HEK293 (cell line): ENCODE data around the gene NDUFS7.

Source experiments
- EGR2 ChIP-seq: fragments of 450-650 bp; formaldehyde crosslinking; IDR thresholded peaks from 2 replicates; pipeline ENCODE4 v1.5.1; 2016; ENCODE audit warnings: low read depth, missing biosample characterization, missing genetic modification characterization
- GLIS1 ChIP-seq: fragments of 450-650 bp; formaldehyde crosslinking; IDR thresholded peaks from 2 replicates; pipeline ENCODE4 v1.5.1; 2016; ENCODE audit warnings: missing biosample characterization, missing genetic modification characterization
- PRDM1 ChIP-seq: fragments of 450-650 bp; formaldehyde crosslinking; IDR thresholded peaks from 2 replicates; pipeline ENCODE4; 2016; ENCODE audit warnings: missing biosample characterization, missing genetic modification characterization
- RBAK ChIP-seq: fragments of 450-650 bp; formaldehyde crosslinking; IDR thresholded peaks from 2 replicates; pipeline ENCODE4 v1.5.1; 2016; ENCODE audit warnings: missing biosample characterization, missing genetic modification characterization
- ZBTB1 ChIP-seq: fragments of 450-650 bp; formaldehyde crosslinking; IDR thresholded peaks from 2 replicates; pipeline ENCODE4 v1.5.1; 2016; ENCODE audit warnings: missing biosample characterization, missing genetic modification characterization
- ZNF274 ChIP-seq, 2 experiments: fragments of 200-500 bp in 1 of 2; fragments of 450-650 bp in 1 of 2; sonication (Bioruptor generic) in 1 of 2; formaldehyde crosslinking in 1 of 2; IDR thresholded peaks; 2 replicates each; pipeline versions ENCODE4 v1.5.1 to v1.6.1; 2014 to 2016; ENCODE audit warnings: borderline replicate concordance in 1 of 2, inconsistent platforms in 1 of 2, low read length in 1 of 2, missing biosample characterization in 1 of 2, missing genetic modification characterization in 1 of 2
- ZNF416 ChIP-seq: fragments of 450-650 bp; formaldehyde crosslinking; IDR thresholded peaks from 2 replicates; pipeline ENCODE4 v1.5.1; 2016; ENCODE audit warnings: missing biosample characterization, missing genetic modification characterization
- ZNF610 ChIP-seq: fragments of 450-650 bp; formaldehyde crosslinking; IDR thresholded peaks from 2 replicates; pipeline ENCODE4 v1.5.1; 2016; ENCODE audit warnings: missing biosample characterization, missing genetic modification characterization, borderline replicate concordance
- ZSCAN16 ChIP-seq: fragments of 450-650 bp; formaldehyde crosslinking; IDR thresholded peaks from 2 replicates; pipeline ENCODE4 v1.5.1; 2016; ENCODE audit warnings: missing biosample characterization, missing genetic modification characterization
- TF ChIP-seq, protein P1 (sequence below): fragments of 450-650 bp; formaldehyde crosslinking; IDR thresholded peaks from 2 replicates; pipeline ENCODE4 v1.5.1; 2016; ENCODE audit warnings: missing biosample characterization, missing genetic modification characterization
- TF ChIP-seq, protein P2 (sequence below): fragments of 450-650 bp; formaldehyde crosslinking; IDR thresholded peaks from 2 replicates; pipeline ENCODE4 v1.5.1; 2016; ENCODE audit warnings: missing biosample characterization, missing genetic modification characterization, low read depth
- TF ChIP-seq, protein P3 (sequence below): fragments of 450-650 bp; formaldehyde crosslinking; IDR thresholded peaks from 2 replicates; pipeline ENCODE4 v1.5.1; 2016; ENCODE audit warnings: missing biosample characterization, missing genetic modification characterization
- TF ChIP-seq, protein P4 (sequence below): fragments of 450-650 bp; formaldehyde crosslinking; IDR thresholded peaks from 2 replicates; pipeline ENCODE4 v1.5.1; 2017; ENCODE audit warnings: missing biosample characterization, mild to moderate bottlenecking, missing genetic modification characterization, moderate library complexity
- TF ChIP-seq, protein P5 (sequence below): fragments of 450-650 bp; formaldehyde crosslinking; IDR thresholded peaks from 2 replicates; pipeline ENCODE4 v1.5.1; 2016; ENCODE audit warnings: missing biosample characterization, missing genetic modification characterization

DNA sequence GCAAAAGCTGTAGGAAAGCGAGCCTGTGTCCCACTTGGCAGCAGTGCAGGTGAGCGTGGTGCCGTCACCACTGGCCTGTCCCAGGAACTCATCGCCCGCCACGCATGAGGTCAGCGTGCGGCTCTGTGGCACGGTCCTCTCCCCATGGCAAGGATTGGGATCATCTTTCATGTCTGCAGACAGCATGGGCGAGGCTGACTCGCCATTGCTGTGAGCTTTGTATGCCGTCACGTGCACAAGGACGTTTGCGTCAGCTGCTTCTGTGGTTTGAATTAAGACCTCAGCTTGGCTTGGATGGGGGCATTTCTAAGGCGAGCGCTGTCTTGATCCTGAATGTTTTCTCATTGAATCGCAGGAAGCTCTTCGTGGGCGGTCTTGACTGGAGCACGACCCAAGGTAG lies 33.4 kb downstream of the NDUFS7 start:
- TF ChIP-seq ZNF610 = no peak
- no peak for TF ChIP-seq ZNF416 (tag by site-specific recombination)
- no peak for TF ChIP-seq ZSCAN16
- no peak for TF ChIP-seq GLIS1 (tag by site-specific recombination)
- TF ChIP-seq, protein P1, sequence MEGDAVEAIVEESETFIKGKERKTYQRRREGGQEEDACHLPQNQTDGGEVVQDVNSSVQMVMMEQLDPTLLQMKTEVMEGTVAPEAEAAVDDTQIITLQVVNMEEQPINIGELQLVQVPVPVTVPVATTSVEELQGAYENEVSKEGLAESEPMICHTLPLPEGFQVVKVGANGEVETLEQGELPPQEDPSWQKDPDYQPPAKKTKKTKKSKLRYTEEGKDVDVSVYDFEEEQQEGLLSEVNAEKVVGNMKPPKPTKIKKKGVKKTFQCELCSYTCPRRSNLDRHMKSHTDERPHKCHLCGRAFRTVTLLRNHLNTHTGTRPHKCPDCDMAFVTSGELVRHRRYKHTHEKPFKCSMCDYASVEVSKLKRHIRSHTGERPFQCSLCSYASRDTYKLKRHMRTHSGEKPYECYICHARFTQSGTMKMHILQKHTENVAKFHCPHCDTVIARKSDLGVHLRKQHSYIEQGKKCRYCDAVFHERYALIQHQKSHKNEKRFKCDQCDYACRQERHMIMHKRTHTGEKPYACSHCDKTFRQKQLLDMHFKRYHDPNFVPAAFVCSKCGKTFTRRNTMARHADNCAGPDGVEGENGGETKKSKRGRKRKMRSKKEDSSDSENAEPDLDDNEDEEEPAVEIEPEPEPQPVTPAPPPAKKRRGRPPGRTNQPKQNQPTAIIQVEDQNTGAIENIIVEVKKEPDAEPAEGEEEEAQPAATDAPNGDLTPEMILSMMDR = no peak
- TF ChIP-seq, protein P2, sequence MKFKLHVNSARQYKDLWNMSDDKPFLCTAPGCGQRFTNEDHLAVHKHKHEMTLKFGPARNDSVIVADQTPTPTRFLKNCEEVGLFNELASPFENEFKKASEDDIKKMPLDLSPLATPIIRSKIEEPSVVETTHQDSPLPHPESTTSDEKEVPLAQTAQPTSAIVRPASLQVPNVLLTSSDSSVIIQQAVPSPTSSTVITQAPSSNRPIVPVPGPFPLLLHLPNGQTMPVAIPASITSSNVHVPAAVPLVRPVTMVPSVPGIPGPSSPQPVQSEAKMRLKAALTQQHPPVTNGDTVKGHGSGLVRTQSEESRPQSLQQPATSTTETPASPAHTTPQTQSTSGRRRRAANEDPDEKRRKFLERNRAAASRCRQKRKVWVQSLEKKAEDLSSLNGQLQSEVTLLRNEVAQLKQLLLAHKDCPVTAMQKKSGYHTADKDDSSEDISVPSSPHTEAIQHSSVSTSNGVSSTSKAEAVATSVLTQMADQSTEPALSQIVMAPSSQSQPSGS = no peak
- TF ChIP-seq, protein P3, sequence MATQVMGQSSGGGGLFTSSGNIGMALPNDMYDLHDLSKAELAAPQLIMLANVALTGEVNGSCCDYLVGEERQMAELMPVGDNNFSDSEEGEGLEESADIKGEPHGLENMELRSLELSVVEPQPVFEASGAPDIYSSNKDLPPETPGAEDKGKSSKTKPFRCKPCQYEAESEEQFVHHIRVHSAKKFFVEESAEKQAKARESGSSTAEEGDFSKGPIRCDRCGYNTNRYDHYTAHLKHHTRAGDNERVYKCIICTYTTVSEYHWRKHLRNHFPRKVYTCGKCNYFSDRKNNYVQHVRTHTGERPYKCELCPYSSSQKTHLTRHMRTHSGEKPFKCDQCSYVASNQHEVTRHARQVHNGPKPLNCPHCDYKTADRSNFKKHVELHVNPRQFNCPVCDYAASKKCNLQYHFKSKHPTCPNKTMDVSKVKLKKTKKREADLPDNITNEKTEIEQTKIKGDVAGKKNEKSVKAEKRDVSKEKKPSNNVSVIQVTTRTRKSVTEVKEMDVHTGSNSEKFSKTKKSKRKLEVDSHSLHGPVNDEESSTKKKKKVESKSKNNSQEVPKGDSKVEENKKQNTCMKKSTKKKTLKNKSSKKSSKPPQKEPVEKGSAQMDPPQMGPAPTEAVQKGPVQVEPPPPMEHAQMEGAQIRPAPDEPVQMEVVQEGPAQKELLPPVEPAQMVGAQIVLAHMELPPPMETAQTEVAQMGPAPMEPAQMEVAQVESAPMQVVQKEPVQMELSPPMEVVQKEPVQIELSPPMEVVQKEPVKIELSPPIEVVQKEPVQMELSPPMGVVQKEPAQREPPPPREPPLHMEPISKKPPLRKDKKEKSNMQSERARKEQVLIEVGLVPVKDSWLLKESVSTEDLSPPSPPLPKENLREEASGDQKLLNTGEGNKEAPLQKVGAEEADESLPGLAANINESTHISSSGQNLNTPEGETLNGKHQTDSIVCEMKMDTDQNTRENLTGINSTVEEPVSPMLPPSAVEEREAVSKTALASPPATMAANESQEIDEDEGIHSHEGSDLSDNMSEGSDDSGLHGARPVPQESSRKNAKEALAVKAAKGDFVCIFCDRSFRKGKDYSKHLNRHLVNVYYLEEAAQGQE (tag by site-specific recombination) = no peak
- TF ChIP-seq EGR2 (tag by site-specific recombination) = 0 out of 2 replicates have a peak, but pooled peaks have one; percentile 12
- TF ChIP-seq, protein P4, sequence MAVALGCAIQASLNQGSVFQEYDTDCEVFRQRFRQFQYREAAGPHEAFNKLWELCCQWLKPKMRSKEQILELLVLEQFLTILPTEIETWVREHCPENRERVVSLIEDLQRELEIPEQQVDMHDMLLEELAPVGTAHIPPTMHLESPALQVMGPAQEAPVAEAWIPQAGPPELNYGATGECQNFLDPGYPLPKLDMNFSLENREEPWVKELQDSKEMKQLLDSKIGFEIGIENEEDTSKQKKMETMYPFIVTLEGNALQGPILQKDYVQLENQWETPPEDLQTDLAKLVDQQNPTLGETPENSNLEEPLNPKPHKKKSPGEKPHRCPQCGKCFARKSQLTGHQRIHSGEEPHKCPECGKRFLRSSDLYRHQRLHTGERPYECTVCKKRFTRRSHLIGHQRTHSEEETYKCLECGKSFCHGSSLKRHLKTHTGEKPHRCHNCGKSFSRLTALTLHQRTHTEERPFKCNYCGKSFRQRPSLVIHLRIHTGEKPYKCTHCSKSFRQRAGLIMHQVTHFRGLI (tag by site-specific recombination) = no peak
- no peak for TF ChIP-seq ZNF274 (IDR thresholded peaks at IDR 0.05; ENCODE audit: low read length)
- no peak for TF ChIP-seq ZNF274 (tag by site-specific recombination; IDR thresholded peaks at IDR 0.05; ENCODE audit: borderline replicate concordance)
- TF ChIP-seq, protein P5, sequence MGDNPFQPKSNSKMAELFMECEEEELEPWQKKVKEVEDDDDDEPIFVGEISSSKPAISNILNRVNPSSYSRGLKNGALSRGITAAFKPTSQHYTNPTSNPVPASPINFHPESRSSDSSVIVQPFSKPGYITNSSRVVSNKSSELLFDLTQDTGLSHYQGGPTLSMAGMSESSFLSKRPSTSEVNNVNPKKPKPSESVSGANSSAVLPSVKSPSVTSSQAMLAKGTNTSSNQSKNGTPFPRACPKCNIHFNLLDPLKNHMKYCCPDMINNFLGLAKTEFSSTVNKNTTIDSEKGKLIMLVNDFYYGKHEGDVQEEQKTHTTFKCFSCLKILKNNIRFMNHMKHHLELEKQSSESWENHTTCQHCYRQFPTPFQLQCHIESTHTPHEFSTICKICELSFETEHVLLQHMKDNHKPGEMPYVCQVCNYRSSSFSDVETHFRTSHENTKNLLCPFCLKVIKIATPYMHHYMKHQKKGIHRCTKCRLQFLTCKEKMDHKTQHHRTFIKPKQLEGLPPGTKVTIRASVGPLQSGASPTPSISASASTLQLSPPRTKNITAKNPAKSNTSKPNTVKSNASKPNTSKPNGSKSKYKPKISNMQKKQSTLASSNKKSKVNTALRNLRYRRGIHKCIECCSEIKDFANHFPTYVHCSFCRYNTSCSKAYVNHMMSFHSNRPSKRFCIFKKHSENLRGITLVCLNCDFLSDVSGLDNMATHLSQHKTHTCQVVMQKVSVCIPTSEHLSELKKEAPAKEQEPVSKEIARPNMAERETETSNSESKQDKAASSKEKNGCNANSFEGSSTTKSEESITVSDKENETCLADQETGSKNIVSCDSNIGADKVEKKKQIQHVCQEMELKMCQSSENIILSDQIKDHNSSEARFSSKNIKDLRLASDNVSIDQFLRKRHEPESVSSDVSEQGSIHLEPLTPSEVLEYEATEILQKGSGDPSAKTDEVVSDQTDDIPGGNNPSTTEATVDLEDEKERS (tag by site-specific recombination) = no peak
- no peak for TF ChIP-seq RBAK (tag by site-specific recombination)
- no peak for TF ChIP-seq PRDM1 (tag by site-specific recombination)
- no peak for TF ChIP-seq ZBTB1 (tag by site-specific recombination)
